ENCODE measurements around the gene GPR171.

GPR171 gene

GRCh38 chr3:151213151-151213550, 10.1 kb upstream of the GPR171 start:
- DNase-seq = peak in 1 of 3 donors; percentile 32

- peak in 2 of 3 donors; percentile 57 to 62 for DNase-seq
Measured at GRCh38 chr3:151210676-151211381, 7.8 kb upstream of the GPR171 start.

GRCh38 chr3:151209654-151210053, 6.6 kb upstream of the GPR171 start:
- peak in 1 of 3 donors; percentile 33 for DNase-seq

- no peak for DNase-seq
Measured at GRCh38 chr3:151206201-151206600, 3.2 kb upstream of the GPR171 start.

GRCh38 chr3:151205482-151205881, 2.5 kb upstream of the GPR171 start:
- no peak for DNase-seq

GRCh38 chr3:151204530-151205402, 1.8 kb upstream of the GPR171 start:
- DNase-seq = no peak

- no peak for DNase-seq
Measured at GRCh38 chr3:151201051-151201730, 1.8 kb downstream of the GPR171 start.

GRCh38 chr3:151200586-151200985, 2.4 kb downstream of the GPR171 start:
- DNase-seq = no peak

- no peak for DNase-seq
Measured at GRCh38 chr3:151199554-151200438, 3.2 kb downstream of the GPR171 start.

- DNase-seq = no peak
Measured at GRCh38 chr3:151198849-151199248, 4.2 kb downstream of the GPR171 start.

GRCh38 chr3:151197981-151198767, 4.8 kb downstream of the GPR171 start:
- no peak for DNase-seq

- DNase-seq = no peak
Measured at GRCh38 chr3:151197228-151197627, 5.8 kb downstream of the GPR171 start.

- no peak for DNase-seq
Measured at GRCh38 chr3:151196434-151196833, 6.6 kb downstream of the GPR171 start.

- no peak for DNase-seq
Measured at GRCh38 chr3:151195826-151196225, 7.2 kb downstream of the GPR171 start.

- DNase-seq = no peak
Measured at GRCh38 chr3:151192545-151192944, 10.5 kb downstream of the GPR171 start.

- DNase-seq = no peak
Measured at GRCh38 chr3:151191095-151191494, 11.9 kb downstream of the GPR171 start.

- peak; percentile 25 to 63 (median 43) for DNase-seq
Measured at GRCh38 chr3:151183265-151183671, 19.7 kb downstream of the GPR171 start.

GRCh38 chr3:151182349-151183079, 20.5 kb downstream of the GPR171 start:
- peak in 2 of 3 donors; percentile 34 to 44 for DNase-seq

GRCh38 chr3:151178208-151178845, 24.7 kb downstream of the GPR171 start:
- no peak for DNase-seq

- no peak for DNase-seq
Measured at GRCh38 chr3:151175952-151176351, 27.1 kb downstream of the GPR171 start.
